Omental fat pad (tissue), 4 donors: ENCODE data around the gene RBM33. TPM values are rescaled to one million over a fixed set of nuclear protein-coding genes. Genes with fewer than 3 reads are reported as not detected.

Experiments
- ATAC-seq: fragments of 150-250 bp; one replicate; pipeline ENCODE4 v1.9.1; 2016; ENCODE audit warnings: mild to moderate bottlenecking, moderate library complexity; ENCODE audit not compliant: low FRiP score
- DNase-seq: peaks from one replicate; pipeline ENCODE4 v3.0.0-alpha.2; 2019; ENCODE audit warnings: low spot score
- CTCF ChIP-seq, 3 donors: fragments of 450-650 bp; IDR thresholded peaks; one replicate each; pipeline ENCODE4 v1.5.1; 2016 to 2017; ENCODE audit warnings: antibody characterized with exemption in 3 of 3, mild to moderate bottlenecking in 3 of 3, moderate library complexity in 2 of 3
- total RNA-seq, 4 donors: library from RNA; depleted of rRNA; stranded (reverse); fragments of >200 nt; gene quantifications; one replicate each; pipeline ENCODE4 v1.1.0, GENCODE V29; 2016

RBM33 gene
- total RNA-seq, 4 donors from 2014 or later: 19.5 to 53.4 (median 32.0) TPM

- no peak for DNase-seq
- ATAC-seq: no peak
- TF ChIP-seq CTCF (IDR thresholded peaks at IDR 0.05): no peak
Measured at GRCh38 chr7:155791836-155792235, 147.4 kb downstream of the RBM33 start.

DNA sequence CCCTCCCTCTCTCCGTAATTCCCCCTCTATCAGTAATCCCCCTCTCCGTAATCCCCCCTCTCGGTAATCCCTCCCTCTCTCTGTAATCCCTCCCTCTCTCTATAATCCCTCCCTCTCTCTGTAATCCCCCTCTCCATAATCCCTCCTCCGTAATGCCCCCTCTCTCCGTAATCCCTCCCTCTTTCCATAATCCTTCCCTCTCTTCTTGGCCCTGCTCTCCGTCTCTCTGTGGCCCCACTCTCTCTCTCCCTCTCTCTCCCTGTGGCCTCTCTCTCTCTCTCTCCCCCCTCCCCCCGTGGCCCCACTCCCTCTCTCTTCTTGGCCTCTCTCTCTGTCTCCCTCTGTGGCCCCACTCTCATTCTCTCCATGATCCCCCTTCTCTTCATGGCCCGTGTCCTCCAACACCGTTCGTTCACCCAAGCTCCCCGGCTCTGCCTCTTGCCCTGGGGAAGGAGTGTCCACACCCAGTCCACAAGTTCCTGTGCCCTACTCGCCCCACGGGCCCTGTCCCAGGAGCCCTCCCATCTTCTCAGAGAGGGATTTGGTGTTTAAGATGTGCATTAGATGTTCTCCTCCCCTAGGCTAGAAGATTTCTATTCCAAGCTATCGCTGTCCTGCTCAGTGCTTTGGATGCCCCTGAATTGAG lies 148.0 kb downstream of the RBM33 start:
- ATAC-seq (no peak), DNase-seq (no peak)
- no peak for TF ChIP-seq CTCF (IDR thresholded peaks at IDR 0.05)

DNA sequence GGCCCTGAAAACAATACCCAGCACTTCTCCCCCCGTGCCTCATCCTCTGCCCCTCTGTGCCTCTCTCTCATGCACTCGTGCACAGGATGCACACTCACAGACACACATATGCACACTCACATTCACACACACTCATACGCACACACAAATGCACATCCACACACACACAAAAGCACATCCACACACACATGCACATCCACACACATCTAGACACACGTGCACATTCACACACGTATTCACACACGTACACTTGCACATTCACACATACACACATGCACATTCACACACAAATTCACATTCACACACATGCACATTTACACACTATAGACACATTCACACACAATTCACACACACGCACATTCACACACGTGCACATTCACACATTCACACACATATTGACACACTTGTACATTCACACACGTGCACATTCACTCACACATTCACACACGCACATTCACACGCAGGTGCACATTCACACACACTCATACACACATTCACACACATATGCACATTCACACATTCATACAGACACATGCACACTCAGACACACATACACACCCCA lies 148.6 kb downstream of the RBM33 start:
- no peak for TF ChIP-seq CTCF (IDR thresholded peaks at IDR 0.05)
- no peak for ATAC-seq
- DNase-seq: no peak

- DNase-seq: no peak
- ATAC-seq: no peak
- TF ChIP-seq CTCF (IDR thresholded peaks at IDR 0.05): no peak
Measured at GRCh38 chr7:155793720-155794119, 149.3 kb downstream of the RBM33 start.

- ATAC-seq (no peak), DNase-seq (no peak)
- no peak for TF ChIP-seq CTCF (IDR thresholded peaks at IDR 0.05)
Measured at GRCh38 chr7:155794196-155794595, 149.7 kb downstream of the RBM33 start.

DNA sequence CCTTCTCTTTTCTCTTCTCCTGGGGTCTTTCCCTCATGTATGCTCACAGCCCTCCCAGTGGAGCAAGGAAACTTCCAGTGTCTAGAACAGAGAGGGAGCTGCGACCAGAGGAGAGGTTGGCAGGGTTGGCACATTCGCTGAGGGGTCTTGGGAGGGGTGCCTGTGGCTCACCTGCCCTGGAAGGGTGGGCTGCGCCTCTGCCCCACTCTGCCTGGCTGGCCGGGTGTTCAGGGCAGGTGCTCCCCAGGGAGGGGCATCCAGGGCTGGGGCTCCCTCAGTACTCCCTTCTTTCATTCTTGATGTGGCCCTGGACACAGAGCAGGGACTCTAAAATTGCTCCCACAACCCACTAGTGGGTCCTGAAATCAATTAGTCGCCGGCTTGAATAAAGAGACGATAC lies 150.9 kb downstream of the RBM33 start:
- no peak for TF ChIP-seq CTCF (IDR thresholded peaks at IDR 0.05)
- DNase-seq: no peak
- ATAC-seq: no peak

DNA sequence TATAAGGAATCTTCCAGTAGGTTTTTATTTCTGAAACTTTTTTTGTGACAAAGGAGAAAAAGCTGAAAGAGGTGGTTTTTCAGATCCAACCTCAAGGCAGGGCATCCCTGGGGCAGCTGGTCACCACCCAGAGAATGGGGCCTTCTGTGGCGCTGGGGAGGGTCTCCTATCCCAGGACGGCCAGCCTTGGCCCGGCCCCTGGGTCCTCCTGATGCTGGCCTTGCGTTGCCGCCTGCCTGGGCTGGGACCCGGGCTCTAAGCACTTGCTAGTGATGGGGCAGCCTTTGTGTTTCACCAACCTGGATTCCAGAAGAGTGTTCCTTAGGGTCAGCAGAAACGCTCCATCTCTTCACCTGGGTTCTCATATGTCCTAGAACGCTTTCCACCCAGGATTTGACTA lies 151.5 kb downstream of the RBM33 start:
- no peak for TF ChIP-seq CTCF (IDR thresholded peaks at IDR 0.05)
- no peak for ATAC-seq
- no peak for DNase-seq
